GM18505 (cell line): ENCODE data around the gene RPS6KL1.

Source experiments
- ATAC-seq: cut with Tn5 transposase; IDR thresholded peaks from one replicate; pipeline ENCODE4 v1.9.1; 2021; ENCODE audit not compliant: unreplicated experiment
- POLR2A ChIP-seq: IDR thresholded peaks from 4 replicates; pipeline ENCODE4 v1.6.1; 2011; ENCODE audit warnings: borderline replicate concordance; ENCODE audit not compliant: insufficient read depth, insufficient read length; ENCODE audit errors: extremely low read depth

The RPS6KL1 gene

GRCh38 chr14:74866708-74867389, 56.2 kb downstream of the RPS6KL1 start:
- TF ChIP-seq POLR2A = no peak
- ATAC-seq = no peak

- no peak for ATAC-seq
- no peak for TF ChIP-seq POLR2A
Observed at GRCh38 chr14:74865156-74865555, 57.9 kb downstream of the RPS6KL1 start.

GRCh38 chr14:74864198-74864597, 58.9 kb downstream of the RPS6KL1 start:
- ATAC-seq = no peak
- TF ChIP-seq POLR2A = no peak

GRCh38 chr14:74863274-74863673, 59.8 kb downstream of the RPS6KL1 start:
- no peak for TF ChIP-seq POLR2A
- ATAC-seq = no peak

GRCh38 chr14:74861734-74862090, 61.3 kb downstream of the RPS6KL1 start:
- ATAC-seq = no peak
- TF ChIP-seq POLR2A = no peak

GRCh38 chr14:74860899-74861733, 61.9 kb downstream of the RPS6KL1 start:
- no peak for ATAC-seq
- TF ChIP-seq POLR2A = no peak

GRCh38 chr14:74859757-74860552, 63.1 kb downstream of the RPS6KL1 start:
- no peak for ATAC-seq
- TF ChIP-seq POLR2A = no peak

GRCh38 chr14:74858022-74858421, 65.0 kb downstream of the RPS6KL1 start:
- TF ChIP-seq POLR2A = no peak
- no peak for ATAC-seq

GRCh38 chr14:74856366-74856765, 66.7 kb downstream of the RPS6KL1 start:
- no peak for TF ChIP-seq POLR2A
- no peak for ATAC-seq

- TF ChIP-seq POLR2A = no peak
Observed at GRCh38 chr14:74855945-74856344, 67.1 kb downstream of the RPS6KL1 start.

GRCh38 chr14:74855021-74855420, 68.0 kb downstream of the RPS6KL1 start:
- ATAC-seq = no peak
- no peak for TF ChIP-seq POLR2A

More at GRCh38 chr14:74855945-74856344, 67.1 kb downstream of the RPS6KL1 start:
- ATAC-seq = no peak
